ES-I3 (cell line): ENCODE results near the gene ASPRV1.
"Not testable (repeated sequence)": the region's sequence is repeated elsewhere in the genome, so short reads cannot be mapped to it uniquely, and the experiment has no call there.

Source experiments
- H3K36me3 ChIP-seq: 2 replicates; pipeline ENCODE4 v1.6.1; 2013; ENCODE audit warnings: mild to moderate bottlenecking, low read length, control low read depth, moderate library complexity; ENCODE audit not compliant: insufficient read depth
- H3K4me1 ChIP-seq: 2 replicates; pipeline ENCODE4 v1.6.1; 2013; ENCODE audit warnings: mild to moderate bottlenecking, control low read depth, low read length; ENCODE audit not compliant: insufficient read depth
- H3K9ac ChIP-seq: 2 replicates; pipeline ENCODE4 v1.6.1; 2013; ENCODE audit warnings: low read depth, mild to moderate bottlenecking, low read length, moderate library complexity
- H3K9me3 ChIP-seq: 2 replicates; pipeline ENCODE4 v1.6.1; 2013; ENCODE audit warnings: mild to moderate bottlenecking, low read length, moderate library complexity; ENCODE audit not compliant: control insufficient read depth, insufficient read depth

ASPRV1 gene

DNA sequence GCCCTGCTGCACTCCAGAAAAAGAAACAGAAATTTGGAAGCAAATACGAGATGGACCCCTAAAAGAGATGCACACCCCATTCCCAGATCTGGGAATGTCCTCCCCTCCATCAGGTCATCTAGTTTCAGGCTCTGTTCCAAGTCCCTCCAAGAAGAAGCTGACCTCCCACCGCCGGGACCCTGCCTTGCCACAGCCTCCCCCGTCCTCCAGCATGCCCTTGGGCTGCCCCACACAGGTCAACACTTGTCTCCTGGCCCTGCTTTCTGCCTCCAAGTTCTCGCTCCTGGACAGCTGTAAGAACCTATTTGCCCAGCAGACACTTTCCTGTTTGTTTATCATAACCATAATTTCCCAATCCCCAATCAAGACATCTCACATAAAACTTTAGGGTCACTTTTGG, 2.0 kb downstream of the ASPRV1 start:
- Histone ChIP-seq H3K9me3 (no peaks in the 10 kb centered on the region), H3K36me3 (no peaks in the 10 kb centered on the region), H3K4me1 (peaks cover 11% of the 10 kb centered on the region), H3K9ac (no peak overlapping the region)

DNA sequence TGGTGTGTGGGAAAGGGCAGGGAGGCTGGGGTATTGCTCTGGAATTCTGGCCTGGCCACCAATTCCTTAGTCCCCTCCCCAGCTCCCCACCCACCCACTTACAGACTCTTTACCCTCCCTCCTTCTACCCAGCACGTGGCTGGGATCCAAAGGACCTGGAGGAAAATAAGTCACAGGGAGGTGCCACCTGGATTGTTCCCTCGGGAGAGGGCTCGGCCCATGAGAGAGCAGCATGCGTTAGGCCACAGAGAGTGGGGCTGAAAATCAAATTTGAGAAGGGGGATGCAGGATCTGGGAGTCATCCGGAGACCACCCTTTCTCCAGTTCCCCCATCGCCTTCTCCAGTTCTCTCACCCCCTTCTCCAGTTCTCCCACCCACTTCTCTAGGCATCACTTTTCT, 3.0 kb downstream of the ASPRV1 start:
- no peaks in the 10 kb centered on the region for H3K36me3 ChIP-seq
- H3K9ac ChIP-seq = no peak overlapping the region
- H3K9me3 ChIP-seq = no peaks in the 10 kb centered on the region
- H3K4me1 ChIP-seq = peaks cover 2% of the 10 kb centered on the region; the same call in 1 of the 2 replicates

DNA sequence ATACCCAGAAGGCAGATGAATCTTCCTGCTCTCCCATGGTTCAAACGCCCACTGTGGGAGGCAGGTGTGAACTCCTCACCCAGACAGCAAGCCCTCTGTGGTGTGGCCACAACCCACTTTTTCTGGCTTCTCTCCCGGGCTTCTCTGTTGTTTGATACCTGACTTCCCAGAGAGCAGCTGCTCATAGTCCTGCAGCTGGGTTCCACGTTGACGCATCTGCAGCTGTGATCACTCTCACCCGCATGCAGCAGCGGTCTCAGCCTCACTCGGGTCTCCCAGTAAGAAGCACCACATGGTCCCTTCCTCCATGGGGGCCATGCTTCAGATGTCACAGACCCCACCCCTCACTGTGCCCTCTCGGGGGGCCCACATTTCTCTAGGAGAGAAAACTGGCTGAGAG, 3.5 kb downstream of the ASPRV1 start:
- Histone ChIP-seq H3K9ac (no peak overlapping the region), H3K36me3 (no peaks in the 10 kb centered on the region), H3K9me3 (no peaks in the 10 kb centered on the region), H3K4me1 (no peaks in the 10 kb centered on the region)

DNA sequence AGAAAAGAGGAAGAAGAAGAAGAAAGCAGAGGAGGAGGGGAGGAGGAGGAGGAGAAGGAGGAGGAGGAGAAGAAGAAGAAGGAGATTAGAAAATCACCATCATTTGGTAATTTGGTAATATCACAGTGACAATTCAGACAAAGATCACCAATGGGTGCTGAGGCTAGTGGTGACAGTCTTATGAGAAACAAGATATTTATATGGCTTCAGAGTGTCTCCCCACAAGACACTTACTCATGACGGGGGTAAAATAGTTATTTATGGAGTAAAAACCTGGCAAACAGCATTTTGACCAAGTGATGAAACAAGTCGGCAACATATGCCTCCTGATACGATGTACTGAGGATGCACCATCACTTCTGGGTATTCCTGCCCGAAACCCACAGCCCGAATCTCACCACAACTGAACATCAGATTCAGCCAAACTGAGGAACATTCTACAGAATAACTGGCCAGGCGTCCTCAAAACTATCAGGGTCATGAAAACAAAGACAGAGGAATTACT, 4.9 kb downstream of the ASPRV1 start:
- no peaks in the 10 kb centered on the region for H3K9me3 ChIP-seq
- no peaks in the 10 kb centered on the region for H3K4me1 ChIP-seq
- no peaks in the 10 kb centered on the region for H3K36me3 ChIP-seq
- H3K9ac ChIP-seq = no peak overlapping the region

DNA sequence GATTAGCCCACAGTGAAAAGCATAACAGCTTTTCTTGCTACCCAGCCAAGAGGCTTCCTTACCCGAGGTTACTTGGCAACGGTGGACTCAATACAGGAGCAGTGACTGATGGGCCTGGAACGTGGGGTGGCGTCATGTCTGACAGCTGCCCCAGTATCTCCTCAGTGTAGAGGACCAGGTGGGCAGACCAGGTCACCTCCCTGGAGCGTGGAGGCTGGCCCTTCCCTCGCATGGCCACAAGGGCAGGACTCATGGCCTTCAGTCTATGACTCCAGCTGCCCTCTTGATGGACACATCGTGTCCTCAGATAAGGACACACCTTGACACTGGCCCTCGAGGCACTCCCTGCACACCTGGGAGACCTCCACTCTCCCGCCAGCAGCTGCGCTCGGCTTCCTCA, 6.4 kb downstream of the ASPRV1 start:
- Histone ChIP-seq H3K9ac (no peak overlapping the region), H3K9me3 (no peaks in the 10 kb centered on the region), H3K36me3 (no peaks in the 10 kb centered on the region), H3K4me1 (no peaks in the 10 kb centered on the region)

DNA sequence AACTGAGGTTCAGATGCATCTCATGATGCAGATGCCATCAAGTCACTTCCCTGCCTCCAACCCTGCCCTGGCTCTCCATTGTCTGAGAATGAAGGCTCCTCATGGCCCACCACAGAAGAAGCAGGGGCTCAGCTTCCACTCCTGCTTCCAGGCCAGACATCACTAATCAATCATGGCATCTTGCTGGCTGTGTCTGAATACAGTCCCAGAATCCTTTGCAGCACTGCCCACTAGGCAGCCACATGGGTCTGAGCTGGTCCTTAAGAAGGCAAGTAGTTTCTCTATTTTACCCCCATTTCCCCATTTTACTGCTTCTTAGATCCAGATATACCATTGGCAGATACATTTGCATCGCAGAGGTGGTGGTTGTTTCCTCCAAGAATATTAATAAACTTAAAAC, 7.3 kb downstream of the ASPRV1 start:
- no peaks in the 10 kb centered on the region for H3K9me3 ChIP-seq
- H3K4me1 ChIP-seq = no peaks in the 10 kb centered on the region
- H3K36me3 ChIP-seq = no peaks in the 10 kb centered on the region
- H3K9ac ChIP-seq = no peak overlapping the region

DNA sequence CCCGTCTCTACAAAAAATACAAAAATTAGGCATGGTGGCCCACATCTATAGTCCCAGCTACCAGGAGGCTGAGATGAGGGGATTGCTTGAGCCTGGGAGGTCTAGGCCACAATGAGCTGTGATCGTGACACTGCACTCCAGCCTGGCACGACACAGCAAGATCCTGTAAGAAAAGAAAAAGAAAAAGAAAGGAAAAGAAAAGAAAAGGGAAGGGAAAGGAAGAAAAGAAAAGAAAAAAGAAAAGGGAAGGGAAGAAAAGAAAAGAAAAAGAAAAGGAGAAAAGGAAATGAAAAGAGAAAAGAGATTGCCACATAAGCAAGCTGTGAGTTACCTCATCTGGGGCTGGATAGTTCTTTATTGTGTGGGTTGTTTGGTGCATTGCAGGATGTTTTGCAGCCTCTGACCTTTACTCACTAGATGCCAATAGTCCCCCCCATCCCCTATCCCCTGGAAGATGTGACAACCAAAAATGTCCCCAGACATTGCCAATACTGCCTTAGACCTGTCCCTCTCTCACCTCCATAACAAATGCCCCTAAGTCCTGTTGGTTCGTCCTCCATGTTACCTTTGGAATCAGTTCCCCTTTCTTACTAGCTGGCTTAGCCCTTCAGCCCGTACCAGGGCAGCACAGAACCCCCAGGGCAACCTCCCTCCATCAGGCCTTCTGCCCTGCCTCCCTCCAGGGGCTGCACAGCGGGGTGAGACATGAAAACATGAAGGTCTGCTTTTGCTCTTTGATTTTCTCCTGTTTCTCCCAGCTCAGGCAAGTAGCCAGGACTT, 8.9 kb downstream of the ASPRV1 start:
- no peaks in the 10 kb centered on the region for H3K36me3 ChIP-seq
- peaks cover 5% of the 10 kb centered on the region; the same call in 1 of the 2 replicates for H3K4me1 ChIP-seq
- no peak overlapping the region for H3K9ac ChIP-seq
- H3K9me3 ChIP-seq = no peaks in the 10 kb centered on the region

DNA sequence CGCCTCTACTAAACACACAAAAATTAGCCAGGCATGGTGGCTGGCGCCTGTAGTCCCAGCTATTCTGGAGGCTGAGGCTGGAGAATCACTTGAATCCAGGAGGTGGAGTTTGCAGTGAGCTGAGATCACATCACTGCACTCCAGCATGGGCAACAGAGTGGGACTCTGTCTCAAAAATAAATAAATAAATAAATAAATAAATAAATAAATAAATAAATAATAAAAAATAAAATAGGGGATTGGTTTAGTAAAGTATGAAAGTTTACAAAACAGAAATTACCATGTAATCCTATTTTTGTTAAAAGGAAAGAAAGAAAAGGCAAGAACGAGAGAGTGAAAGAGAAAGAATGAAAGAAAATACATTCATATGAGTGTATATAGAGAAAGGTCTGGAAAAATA, 10.8 kb downstream of the ASPRV1 start:
- H3K9ac ChIP-seq, H3K36me3 ChIP-seq, H3K4me1 ChIP-seq, H3K9me3 ChIP-seq: not testable (repeated sequence)

DNA sequence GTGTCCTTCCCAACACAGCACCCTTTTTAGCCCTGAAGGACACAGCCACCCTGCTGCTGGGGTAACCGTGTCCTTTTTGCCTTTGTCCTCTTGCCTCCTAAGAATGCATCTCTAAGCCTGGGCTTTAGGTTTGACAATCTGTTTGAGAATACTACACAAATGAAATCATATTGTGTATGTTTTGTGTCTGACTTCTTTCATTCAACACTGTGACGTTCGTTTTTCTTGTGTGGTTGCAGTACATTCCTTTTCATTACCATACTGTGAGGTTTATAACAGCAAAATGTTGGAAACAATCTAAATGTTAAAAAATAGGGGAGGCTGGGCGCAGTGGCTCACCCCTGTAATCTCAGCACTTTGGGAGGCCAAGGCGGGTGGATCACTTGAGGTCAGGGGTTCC, 11.2 kb downstream of the ASPRV1 start:
- Histone ChIP-seq H3K9me3 (no peaks in the 10 kb centered on the region), H3K9ac (no peak overlapping the region), H3K36me3 (no peaks in the 10 kb centered on the region), H3K4me1 (peaks cover 5% of the 10 kb centered on the region; the same call in 1 of the 2 replicates)

DNA sequence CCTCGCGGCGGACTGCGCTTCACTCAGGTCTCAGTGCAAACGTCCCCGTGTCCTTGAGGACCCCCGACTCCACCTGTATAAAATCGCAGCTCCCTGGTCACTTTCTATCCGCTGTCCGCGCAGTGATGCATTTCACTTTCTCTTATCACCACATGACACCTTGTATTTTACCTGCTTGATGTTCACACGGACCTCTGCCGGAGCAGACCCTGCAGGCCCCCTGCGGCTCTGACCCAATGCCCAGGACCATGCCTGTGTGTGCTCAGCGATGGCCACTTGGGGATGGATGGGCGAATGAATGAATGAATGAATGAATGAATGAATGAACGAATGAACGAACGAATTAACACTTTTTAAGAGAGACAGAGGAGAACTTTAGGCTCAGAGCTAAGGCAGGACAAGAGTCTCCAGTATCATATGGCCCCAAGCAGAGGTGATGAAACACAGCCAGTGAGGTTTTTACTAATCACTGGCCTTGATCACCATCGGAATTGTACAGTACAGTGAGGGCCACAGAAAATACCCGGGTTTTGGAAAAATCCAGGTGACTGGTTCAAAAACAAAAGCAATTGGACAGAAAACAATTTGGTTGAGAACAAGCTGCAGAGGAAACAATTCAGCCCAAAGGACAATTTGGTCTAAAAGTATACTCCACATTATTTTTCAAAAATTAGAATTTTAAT, 12.3 kb downstream of the ASPRV1 start:
- H3K4me1 ChIP-seq = peaks cover 5% of the 10 kb centered on the region; the same call in 1 of the 2 replicates

DNA sequence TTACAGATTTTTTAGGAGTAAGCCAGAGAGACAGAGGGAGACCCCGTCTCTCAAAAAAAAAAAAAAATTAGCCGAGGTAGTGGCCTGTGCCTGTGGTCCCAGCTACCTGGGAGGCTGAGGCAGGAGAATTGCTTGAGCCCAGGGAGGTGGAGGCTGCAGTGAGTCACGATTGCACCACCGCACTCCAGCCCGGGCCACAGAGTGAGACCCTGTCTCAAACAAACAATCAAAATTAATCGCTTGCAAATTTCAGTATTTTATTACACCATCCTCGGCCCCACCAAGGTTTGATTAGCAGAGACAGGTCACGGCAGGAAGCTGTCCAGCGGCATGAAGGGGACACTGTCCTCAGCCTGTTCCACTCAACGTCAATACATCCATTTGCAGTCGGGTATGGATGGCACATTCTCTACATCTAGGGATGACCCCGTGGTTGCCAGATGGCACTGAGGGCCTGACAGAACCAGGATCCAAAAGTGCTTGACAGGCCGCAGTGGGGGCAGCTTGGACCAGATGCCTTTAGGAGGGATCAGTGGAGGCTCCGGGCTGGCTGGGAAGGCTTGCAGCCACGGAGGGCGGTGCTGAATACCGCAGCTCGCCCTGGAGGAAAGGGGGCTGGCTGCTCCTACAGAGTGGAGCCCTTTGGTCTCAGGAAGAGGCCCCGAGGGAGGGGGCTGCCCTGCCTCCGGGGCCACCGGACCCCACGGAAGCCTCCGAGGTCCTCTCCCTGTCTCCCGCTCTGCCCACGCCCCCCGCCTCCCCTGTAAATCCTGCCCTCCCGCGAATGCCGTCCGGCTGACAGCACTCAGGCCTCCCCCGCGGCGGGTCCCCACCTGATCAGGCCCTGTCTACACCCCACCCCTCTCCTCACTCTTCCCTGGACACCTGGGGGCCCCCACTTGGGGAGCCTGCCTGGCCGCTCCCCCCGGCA, 13.1 kb downstream of the ASPRV1 start:
- H3K9me3 ChIP-seq = no peaks in the 10 kb centered on the region
- H3K9ac ChIP-seq = no peak overlapping the region
- no peaks in the 10 kb centered on the region for H3K36me3 ChIP-seq
- H3K4me1 ChIP-seq = peaks cover 5% of the 10 kb centered on the region; the same call in 1 of the 2 replicates

More for the DNA sequence above, 12.3 kb downstream of the ASPRV1 start:
- H3K9ac ChIP-seq = no peak overlapping the region
- H3K9me3 ChIP-seq = no peaks in the 10 kb centered on the region
- no peaks in the 10 kb centered on the region for H3K36me3 ChIP-seq

DNA sequence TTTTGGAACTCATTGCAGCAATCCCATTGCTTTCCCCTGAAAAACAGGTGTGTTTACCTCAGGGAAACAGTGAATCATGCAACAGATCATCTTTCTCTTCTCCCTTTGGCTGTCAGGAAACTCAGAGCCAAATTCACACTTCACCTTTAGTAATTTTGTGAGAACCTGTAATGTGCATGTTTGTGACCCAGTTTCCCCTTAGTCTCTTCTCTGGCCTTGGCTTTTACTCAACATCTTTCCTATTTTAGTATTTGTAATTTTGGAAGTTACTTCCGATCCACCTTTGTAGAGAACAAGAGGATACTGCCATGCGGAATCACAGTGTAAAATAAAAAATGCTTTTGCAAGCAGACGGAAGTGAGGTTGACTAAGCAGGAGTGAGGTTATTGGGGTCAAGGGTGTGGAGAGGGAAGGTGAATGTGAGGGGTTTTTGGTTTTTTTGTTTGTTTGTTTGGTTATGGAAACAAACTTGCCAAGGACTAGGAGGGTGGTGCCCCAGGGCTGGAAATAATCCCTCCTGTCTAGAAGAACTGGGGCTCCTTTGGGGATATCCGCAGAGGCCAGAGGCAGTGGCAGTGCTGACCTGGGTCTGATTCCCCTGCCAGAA, 14.0 kb downstream of the ASPRV1 start:
- peaks cover 5% of the 10 kb centered on the region; the same call in 1 of the 2 replicates for H3K4me1 ChIP-seq
- no peaks in the 10 kb centered on the region for H3K36me3 ChIP-seq
- no peaks in the 10 kb centered on the region for H3K9me3 ChIP-seq
- H3K9ac ChIP-seq = no peak overlapping the region

DNA sequence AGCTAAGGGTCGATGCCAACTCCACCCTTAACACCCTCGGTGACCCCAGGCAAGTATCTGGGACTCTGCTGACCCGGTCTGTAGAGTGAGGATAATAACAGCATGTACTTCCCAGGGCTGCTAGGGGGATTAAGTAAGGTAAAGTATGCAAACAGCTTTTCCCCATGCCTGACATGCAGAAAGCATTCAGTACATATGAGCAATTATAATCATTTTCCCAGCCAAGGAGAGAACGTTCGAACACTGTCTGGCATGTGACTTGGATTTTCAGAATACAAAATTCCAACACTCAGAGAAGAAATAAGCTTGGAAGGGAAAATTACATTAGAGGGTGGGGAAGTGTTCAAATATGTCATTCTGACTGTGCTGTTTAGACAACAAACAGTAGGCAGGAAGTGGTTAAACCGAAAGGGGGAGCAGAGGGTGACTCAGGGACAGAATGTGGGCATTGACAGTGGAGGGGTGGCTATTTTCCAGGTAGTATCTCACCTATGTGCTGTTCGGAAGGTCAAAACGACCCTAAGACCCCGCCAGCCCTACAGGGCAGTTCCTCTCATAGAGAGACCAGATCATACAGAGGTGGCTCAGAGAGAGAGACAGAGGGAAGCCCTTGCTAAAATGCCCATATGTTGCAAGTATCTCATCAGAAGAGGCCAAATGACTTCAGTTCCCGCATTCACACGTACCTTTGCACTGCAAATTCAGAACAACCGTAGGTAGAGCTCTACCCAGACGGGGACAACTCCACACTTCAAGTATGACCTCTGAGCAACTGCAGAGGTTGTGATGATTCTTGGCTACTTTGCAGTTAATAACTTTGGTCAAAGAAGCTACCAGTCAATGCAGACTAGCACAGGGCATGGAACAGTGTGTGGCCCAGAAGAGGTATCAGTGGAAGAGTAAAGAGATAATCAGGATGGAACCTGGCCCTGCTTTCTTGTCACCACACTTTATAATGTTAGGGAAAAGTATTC, 14.8 kb downstream of the ASPRV1 start:
- Histone ChIP-seq H3K9ac (no peak overlapping the region), H3K9me3 (no peaks in the 10 kb centered on the region), H3K4me1 (peaks cover 5% of the 10 kb centered on the region; the same call in 1 of the 2 replicates), H3K36me3 (no peaks in the 10 kb centered on the region)
